Mesenchymal stem cell (in vitro differentiated cells and primary cell): Measurements from ENCODE around the gene MICAL3.

Experiments used
- DNase-seq: peaks from one replicate; pipeline ENCODE4 v3.0.0-alpha.2; 2013
- H2AFZ ChIP-seq: one replicate; pipeline ENCODE4 v1.6.1; 2013; ENCODE audit warnings: low read depth, mild to moderate bottlenecking, control low read depth, inconsistent platforms, low read length, moderate library complexity
- H2AK5ac ChIP-seq: 2 replicates; pipeline ENCODE4 v1.6.1; 2013; ENCODE audit warnings: low read length, moderate library complexity, mild to moderate bottlenecking, inconsistent platforms; ENCODE audit not compliant: severe bottlenecking
- H2BK120ac ChIP-seq: one replicate; pipeline ENCODE4 v1.6.1; 2013; ENCODE audit warnings: low read depth, mild to moderate bottlenecking, inconsistent platforms, low read length, moderate library complexity
- H2BK12ac ChIP-seq, 2 experiments: one replicate each; pipeline ENCODE4 v1.6.1; 2013; ENCODE audit warnings: inconsistent platforms in 2 of 2, low read length in 2 of 2, mild to moderate bottlenecking in 2 of 2, moderate library complexity in 2 of 2, control low read depth in 1 of 2
- H2BK15ac ChIP-seq: one replicate; pipeline ENCODE4 v1.6.1; 2013; ENCODE audit warnings: mild to moderate bottlenecking, low read depth, inconsistent platforms; ENCODE audit not compliant: poor library complexity, severe bottlenecking
- H2BK5ac ChIP-seq: 2 replicates; pipeline ENCODE4 v1.6.1; 2013; ENCODE audit warnings: low read depth, mild to moderate bottlenecking, low read length, control low read depth, inconsistent platforms; ENCODE audit not compliant: poor library complexity, severe bottlenecking
- H3K14ac ChIP-seq, 2 experiments: one replicate each; pipeline ENCODE4 v1.6.1; 2013; ENCODE audit warnings: inconsistent platforms in 2 of 2, low read length in 2 of 2, control low read depth in 1 of 2, mild to moderate bottlenecking in 1 of 2, moderate library complexity in 1 of 2
- H3K18ac ChIP-seq, 2 experiments: one replicate each; pipeline ENCODE4 v1.6.1; 2013; ENCODE audit warnings: inconsistent platforms in 2 of 2, low read length in 2 of 2, control low read depth in 1 of 2, low read depth in 1 of 2, mild to moderate bottlenecking in 1 of 2
- H3K23ac ChIP-seq, 2 experiments: one replicate each; pipeline ENCODE4 v1.6.1; 2013; ENCODE audit warnings: inconsistent platforms in 2 of 2, low read length in 2 of 2, mild to moderate bottlenecking in 2 of 2, moderate library complexity in 2 of 2, control low read depth in 1 of 2
- H3K27ac ChIP-seq: 2 replicates; pipeline ENCODE4 v1.5.1; 2013; ENCODE audit warnings: mild to moderate bottlenecking, moderate library complexity, low read length, control low read depth, inconsistent platforms; ENCODE audit not compliant: poor library complexity, severe bottlenecking
- H3K27me3 ChIP-seq, 2 experiments: 2 replicates each; pipeline versions ENCODE4 v1.6.1 to v1.7.0; 2013; ENCODE audit warnings: low read length in 2 of 2, mild to moderate bottlenecking in 2 of 2, moderate library complexity in 2 of 2, control low read depth in 1 of 2, inconsistent platforms in 1 of 2; ENCODE audit not compliant: control insufficient read depth in 1 of 2, insufficient read depth in 1 of 2
- H3K36me3 ChIP-seq, 2 experiments: 2 replicates each; pipeline versions ENCODE4 v1.6.1 to v1.7.0; 2013; ENCODE audit warnings: low read length in 2 of 2, control low read depth in 1 of 2, inconsistent platforms in 1 of 2, low read depth in 1 of 2, mild to moderate bottlenecking in 1 of 2; ENCODE audit not compliant: insufficient read depth in 2 of 2, control insufficient read depth in 1 of 2
- H3K4ac ChIP-seq, 2 experiments: one replicate each; pipeline ENCODE4 v1.6.1; 2013; ENCODE audit warnings: inconsistent platforms in 2 of 2, low read length in 2 of 2, mild to moderate bottlenecking in 2 of 2, moderate library complexity in 2 of 2, control low read depth in 1 of 2, low read depth in 1 of 2
- H3K4me1 ChIP-seq: 2 replicates; pipeline ENCODE4 v1.6.1; 2013; ENCODE audit warnings: low read depth, low read length, control low read depth; ENCODE audit not compliant: control insufficient read depth, insufficient read depth
- H3K4me2 ChIP-seq: 2 replicates; pipeline ENCODE4 v1.6.1; 2013; ENCODE audit warnings: low read length, mild to moderate bottlenecking, inconsistent platforms; ENCODE audit not compliant: poor library complexity, severe bottlenecking
- H3K4me3 ChIP-seq, 2 experiments: 2 replicates each; pipeline versions ENCODE4 v1.5.1 to v1.7.0; 2013; ENCODE audit warnings: low read length in 2 of 2, mild to moderate bottlenecking in 2 of 2, control low read depth in 1 of 2, low read depth in 1 of 2; ENCODE audit not compliant: insufficient read depth in 1 of 2
- H3K79me1 ChIP-seq: replicated peaks from 2 replicates; pipeline ENCODE4 v1.6.1; 2013; ENCODE audit warnings: mild to moderate bottlenecking, control low read depth, low read length, inconsistent platforms; ENCODE audit not compliant: poor library complexity, severe bottlenecking
- H3K9ac ChIP-seq: 2 replicates; pipeline ENCODE4 v1.7.0; 2013; ENCODE audit warnings: mild to moderate bottlenecking, low read length, moderate library complexity
- H3K9me3 ChIP-seq: 2 replicates; pipeline ENCODE4 v1.7.0; 2013; ENCODE audit warnings: mild to moderate bottlenecking, low read length; ENCODE audit not compliant: control insufficient read depth
- H4K8ac ChIP-seq: one replicate; pipeline ENCODE4 v1.6.1; 2013; ENCODE audit warnings: inconsistent platforms, mild to moderate bottlenecking, low read length, moderate library complexity
- H4K91ac ChIP-seq: one replicate; pipeline ENCODE4 v1.6.1; 2013; ENCODE audit warnings: mild to moderate bottlenecking, low read length, inconsistent platforms
- WGBS: methylation state at CpG from one replicate; pipeline ENCODE4 v1.1.7; 2013; ENCODE audit warnings: mixed read lengths; 5-methylcytosine and 5-hydroxymethylcytosine counted together

MICAL3 gene

DNA sequence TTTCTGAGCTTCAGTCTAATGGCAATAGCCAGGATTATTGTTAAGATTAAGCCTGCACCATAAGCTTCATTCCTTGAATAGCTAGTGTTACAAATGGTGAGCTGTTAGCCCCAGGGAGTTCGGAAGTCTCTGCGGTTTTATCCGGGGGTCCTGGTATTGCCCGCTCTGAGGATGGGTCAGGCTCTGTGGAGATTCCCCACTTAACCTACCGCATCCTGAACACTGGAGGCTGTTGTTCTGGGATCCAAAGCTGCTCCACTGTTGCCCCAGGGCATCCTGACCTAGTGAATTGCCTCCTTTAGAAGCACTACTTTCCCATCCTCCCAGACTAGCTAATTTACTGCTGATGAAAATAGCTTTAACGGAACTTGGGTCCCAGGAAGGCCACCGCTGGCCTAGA is 38.9 kb upstream of the MICAL3 start:
- Histone ChIP-seq H3K36me3 (no peaks in the 10 kb centered on the region), H2AFZ (no peak overlapping the region), H3K79me1 (no peaks in the 10 kb centered on the region), H2BK120ac (no peak overlapping the region), H3K9ac (no peak overlapping the region), H3K4me2 (no peak overlapping the region), H2BK5ac (peak overlapping the region; percentile 67), H3K4ac (no peak overlapping the region), H3K14ac (no peak overlapping the region), H3K18ac (no peak overlapping the region), H4K91ac (no peak overlapping the region), H3K4me1 (peaks cover 54% of the 10 kb centered on the region), H3K9me3 (no peaks in the 10 kb centered on the region), H3K27ac (peak overlapping the region; percentile 93), H3K4me3 (no peak overlapping the region), H2AK5ac (peak overlapping the region; percentile 86), H3K23ac (no peak overlapping the region), H2BK12ac (no peak overlapping the region), H3K27me3 (no peaks in the 10 kb centered on the region), H4K8ac (no peak overlapping the region), H2BK15ac (no peak overlapping the region)
- WGBS: 85% methylated on average over 7 of the region's 7 CpGs
- no peak for DNase-seq

DNA sequence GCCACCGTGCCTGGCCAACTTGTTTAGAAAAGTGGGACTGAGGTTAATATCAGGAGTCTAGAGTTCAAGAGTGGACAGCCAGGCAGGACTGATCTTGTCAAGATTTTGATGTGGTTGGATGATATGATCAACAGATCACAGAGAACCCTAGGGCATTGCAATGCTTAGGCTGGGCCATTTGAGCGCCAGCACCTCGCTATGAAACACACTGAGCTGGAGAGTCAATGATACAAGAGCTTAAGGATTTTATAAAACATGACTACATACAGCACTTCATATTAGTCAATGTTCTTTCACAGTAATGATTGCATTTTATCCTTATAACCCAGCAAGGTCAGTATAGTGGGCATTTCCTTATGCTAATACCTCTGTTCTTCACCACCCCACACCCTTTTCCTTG is 38.1 kb upstream of the MICAL3 start:
- H3K4ac ChIP-seq: no peak overlapping the region
- H3K9me3 ChIP-seq: no peaks in the 10 kb centered on the region
- no peak overlapping the region for H2AFZ ChIP-seq
- no peak overlapping the region for H2BK12ac ChIP-seq
- no peak overlapping the region for H2BK5ac ChIP-seq
- H4K8ac ChIP-seq: no peak overlapping the region
- 100% methylated on average over 1 of the region's 3 CpGs for WGBS
- H3K14ac ChIP-seq: no peak overlapping the region
- no peak overlapping the region for H3K4me3 ChIP-seq
- H3K9ac ChIP-seq: no peak overlapping the region
- peak overlapping the region; percentile 96 for H2AK5ac ChIP-seq
- peaks cover 49% of the 10 kb centered on the region for H3K4me1 ChIP-seq
- no peaks in the 10 kb centered on the region for H3K36me3 ChIP-seq
- H2BK15ac ChIP-seq: no peak overlapping the region
- H3K79me1 ChIP-seq: no peaks in the 10 kb centered on the region
- no peak overlapping the region for H3K18ac ChIP-seq
- no peaks in the 10 kb centered on the region for H3K27me3 ChIP-seq
- no peak overlapping the region for H3K4me2 ChIP-seq
- peak overlapping the region; percentile 93 for H3K27ac ChIP-seq
- DNase-seq: no peak
- no peak overlapping the region for H3K23ac ChIP-seq
- H2BK120ac ChIP-seq: no peak overlapping the region
- no peak overlapping the region for H4K91ac ChIP-seq

DNA sequence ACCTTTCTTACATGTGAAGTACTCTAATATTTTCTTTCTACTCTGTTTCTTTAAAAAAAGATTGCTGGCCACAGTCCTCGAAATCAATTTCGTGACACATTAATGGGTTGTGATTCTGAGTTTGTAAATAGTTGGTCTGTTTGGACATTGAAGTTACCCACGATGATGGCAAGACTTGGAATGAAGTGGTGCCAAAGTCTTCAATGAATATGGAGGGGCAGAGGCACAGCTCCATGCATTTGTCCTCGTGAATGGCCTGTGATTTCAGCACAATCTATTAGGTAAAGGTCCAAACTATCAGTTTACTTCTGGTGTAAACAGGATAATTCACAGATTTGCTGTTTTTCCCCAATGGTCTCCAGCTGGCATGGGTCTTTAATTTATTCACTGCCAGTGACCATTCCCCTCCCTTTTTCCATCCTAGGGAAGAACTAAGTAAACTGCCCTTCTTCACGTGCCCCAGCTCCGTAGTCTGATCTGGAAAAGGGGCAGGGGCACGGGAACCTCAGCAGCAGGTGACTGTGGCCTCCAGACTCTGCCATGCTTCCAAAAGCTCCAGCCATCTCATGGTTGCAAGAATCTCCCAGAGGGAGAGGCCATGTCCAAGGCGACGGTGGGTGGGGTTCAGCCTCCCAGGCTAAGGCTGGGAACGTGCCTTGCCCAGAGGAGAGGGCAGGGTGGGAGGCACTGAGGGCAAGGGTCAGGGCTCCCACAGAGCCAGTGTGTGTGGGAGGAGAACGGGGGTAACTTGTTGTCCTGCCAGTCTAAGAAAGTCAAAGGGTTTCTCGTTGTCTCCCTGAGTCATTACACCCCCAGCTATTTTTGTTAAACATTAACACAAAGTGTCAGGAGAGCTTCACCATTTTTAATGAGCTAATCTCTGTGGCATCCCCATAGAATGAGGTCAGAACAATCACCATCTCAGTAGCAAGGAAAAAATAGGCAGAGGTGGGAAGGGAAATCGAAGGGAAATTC is 36.6 kb upstream of the MICAL3 start:
- Histone ChIP-seq H3K9me3 (no peaks in the 10 kb centered on the region), H3K4me3 (no peak overlapping the region), H2BK12ac (no peak overlapping the region), H2AK5ac (peak overlapping the region; percentile 86), H3K14ac (no peak overlapping the region), H3K18ac (no peak overlapping the region), H2BK15ac (no peak overlapping the region), H2BK120ac (no peak overlapping the region), H2AFZ (no peak overlapping the region), H3K4ac (peak overlapping the region in 1 of 2 experiments; percentile 10), H3K4me1 (peaks cover 51% of the 10 kb centered on the region), H3K27me3 (no peaks in the 10 kb centered on the region), H3K36me3 (no peaks in the 10 kb centered on the region), H3K27ac (peak overlapping the region; percentile 93), H4K91ac (no peak overlapping the region), H4K8ac (peak overlapping the region; percentile 9), H2BK5ac (peak overlapping the region; percentile 87), H3K79me1 (peaks cover 3% of the 10 kb centered on the region), H3K4me2 (no peak overlapping the region), H3K23ac (no peak overlapping the region), H3K9ac (peak overlapping the region; percentile 14)
- 82% methylated on average over 10 of the region's 13 CpGs for WGBS
- DNase-seq: peak; percentile 66

DNA sequence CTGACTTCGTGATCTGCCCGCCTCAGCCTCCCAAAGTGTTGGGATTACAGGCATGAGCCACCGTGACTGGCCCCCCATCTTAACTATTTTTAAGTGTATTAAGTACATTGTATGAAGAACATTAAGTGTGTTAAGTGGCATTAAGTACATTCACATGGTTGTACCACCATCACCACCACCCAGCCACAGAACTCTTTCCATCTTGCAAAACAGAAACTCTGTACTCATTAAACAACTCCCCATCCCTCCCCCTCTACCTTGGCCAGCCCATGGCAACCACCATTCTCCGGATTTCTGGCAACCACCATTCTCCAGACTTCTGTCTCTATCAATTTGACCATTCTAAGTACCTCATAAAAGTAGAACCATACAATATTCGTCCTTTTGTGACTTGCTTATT is 35.6 kb upstream of the MICAL3 start:
- no peak overlapping the region for H3K14ac ChIP-seq
- H4K91ac ChIP-seq: no peak overlapping the region
- H3K23ac ChIP-seq: no peak overlapping the region
- no peak overlapping the region for H2BK5ac ChIP-seq
- H2BK12ac ChIP-seq: no peak overlapping the region
- no peak overlapping the region for H2BK15ac ChIP-seq
- H2AFZ ChIP-seq: no peak overlapping the region
- H3K4me1 ChIP-seq: peaks cover 45% of the 10 kb centered on the region
- no peaks in the 10 kb centered on the region for H3K27me3 ChIP-seq
- DNase-seq: no peak
- H3K79me1 ChIP-seq: peaks cover 3% of the 10 kb centered on the region
- H4K8ac ChIP-seq: no peak overlapping the region
- 93% methylated on average over 2 of the region's 5 CpGs for WGBS
- no peaks in the 10 kb centered on the region for H3K9me3 ChIP-seq
- H3K4me3 ChIP-seq: no peak overlapping the region
- H3K4ac ChIP-seq: no peak overlapping the region
- no peak overlapping the region for H3K4me2 ChIP-seq
- H3K36me3 ChIP-seq: no peaks in the 10 kb centered on the region
- H2AK5ac ChIP-seq: peak overlapping the region; percentile 58
- no peak overlapping the region for H3K27ac ChIP-seq
- H2BK120ac ChIP-seq: no peak overlapping the region
- H3K9ac ChIP-seq: no peak overlapping the region
- no peak overlapping the region for H3K18ac ChIP-seq
